HG03432 (cell line): ENCODE measurements around the gene CHPF.

Experiments used
- ATAC-seq: cut with Tn5 transposase; IDR thresholded peaks from one replicate; pipeline ENCODE4 v1.9.1; 2021; ENCODE audit warnings: mild to moderate bottlenecking, moderate library complexity; ENCODE audit not compliant: unreplicated experiment

CHPF gene

DNA sequence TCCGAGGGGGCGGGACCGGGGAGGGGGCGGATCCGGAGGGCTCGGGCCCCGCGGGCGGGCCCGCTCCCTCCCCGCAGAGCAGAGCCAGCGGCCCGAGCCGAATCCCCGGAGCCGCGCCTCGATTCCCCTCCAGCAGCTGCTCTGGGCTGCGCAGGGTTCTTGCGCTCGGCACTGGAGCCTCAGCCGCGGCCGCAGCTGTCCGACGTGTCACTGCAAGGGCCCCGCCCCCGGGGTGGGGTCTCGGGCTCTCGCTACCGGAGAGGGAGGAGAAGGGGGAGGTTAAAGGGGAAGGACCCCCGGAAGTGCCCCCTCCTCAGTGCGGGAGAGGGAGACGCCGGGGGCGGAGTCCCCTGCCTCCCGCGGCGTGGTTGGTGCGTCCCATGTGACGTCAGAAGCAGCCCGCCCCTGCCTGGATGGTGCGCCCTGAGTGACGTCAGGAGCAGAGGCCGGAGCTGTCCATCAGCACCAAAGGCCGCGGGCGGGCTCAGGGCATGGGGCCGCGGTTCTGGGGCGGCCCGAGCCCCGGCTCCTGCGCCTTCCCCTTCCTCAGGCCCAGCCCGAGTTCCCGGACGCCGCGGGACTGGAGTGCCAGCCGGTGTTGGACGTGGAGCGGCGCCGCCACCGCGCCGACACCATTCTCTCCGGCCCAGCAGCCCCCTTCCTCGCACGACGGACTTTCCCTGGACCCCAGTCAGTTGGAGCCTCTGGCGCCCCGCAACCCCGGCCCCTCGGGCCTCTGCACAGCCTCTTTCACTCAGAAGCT is at the start of gene CHPF, which contains the start of gene TMEM198:
Gene CHPF, minus strand, starts transcription at position 214 of the 763 bp plus-strand sequence. CDS start 271 bp downstream, outside the sequence.
Gene TMEM198, plus strand, starts transcription at position 433 of the 763 bp plus-strand sequence. CDS start 700 bp downstream, outside the sequence.
- peak; percentile 82 for ATAC-seq

DNA sequence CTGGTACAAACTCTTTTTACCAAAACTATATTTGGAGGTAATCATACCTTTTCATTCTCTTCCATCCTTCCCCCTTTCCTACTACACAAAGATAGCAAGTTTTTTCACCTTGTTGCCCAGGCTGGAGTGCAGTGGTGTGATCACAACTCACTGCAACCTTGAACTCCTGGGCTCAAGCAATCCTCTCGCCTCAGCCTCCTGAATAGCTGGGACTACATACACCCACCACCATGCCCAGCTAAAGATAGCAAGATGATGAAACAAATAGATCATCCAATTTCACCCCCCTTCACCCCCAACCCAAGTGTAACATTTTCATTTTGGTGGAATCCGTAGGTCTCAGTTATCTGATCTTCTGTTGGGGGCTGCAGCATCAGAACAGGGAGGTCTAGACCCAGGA is 49.5 kb upstream of the CHPF start:
- no peak for ATAC-seq

DNA sequence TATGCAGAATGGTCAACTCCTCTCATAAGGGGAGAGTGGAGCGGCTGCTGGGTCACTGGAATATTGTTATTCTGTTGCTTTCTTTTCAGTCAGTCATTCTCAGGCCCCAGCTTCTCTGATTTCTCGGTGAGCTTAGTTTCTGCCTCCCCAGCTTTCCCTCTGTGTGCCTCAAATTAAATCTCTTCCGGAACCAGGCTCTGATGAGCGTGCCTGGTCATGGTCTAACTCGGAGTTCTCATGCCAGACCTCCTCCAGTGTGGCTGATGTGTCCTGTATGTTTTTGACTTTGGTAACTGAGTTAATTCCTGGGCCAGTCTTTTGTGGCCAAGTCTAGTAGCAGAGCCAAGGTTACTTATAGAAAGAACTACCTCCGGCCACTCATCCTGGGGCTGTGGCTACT is 49.1 kb upstream of the CHPF start:
- ATAC-seq, result no peak

DNA sequence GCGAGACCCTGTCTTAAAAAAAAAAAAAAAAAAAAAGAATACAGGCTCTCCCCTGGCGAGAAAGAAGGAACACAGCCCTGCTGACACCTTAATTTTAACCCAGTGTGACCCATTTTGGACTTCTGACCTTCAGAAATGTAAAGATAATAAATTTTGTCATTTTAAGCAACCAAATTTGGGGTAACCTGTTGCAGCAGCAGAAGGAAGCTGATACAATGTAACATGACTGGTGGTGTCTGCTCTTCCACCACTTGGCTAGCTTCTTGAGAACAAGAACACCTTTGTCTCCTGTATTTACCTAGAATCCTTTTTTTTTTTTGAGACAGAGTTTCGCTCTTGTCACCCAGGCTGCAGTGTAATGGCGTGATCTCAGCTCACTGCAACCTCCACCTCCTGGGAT is 47.5 kb upstream of the CHPF start:
- ATAC-seq, result no peak

DNA sequence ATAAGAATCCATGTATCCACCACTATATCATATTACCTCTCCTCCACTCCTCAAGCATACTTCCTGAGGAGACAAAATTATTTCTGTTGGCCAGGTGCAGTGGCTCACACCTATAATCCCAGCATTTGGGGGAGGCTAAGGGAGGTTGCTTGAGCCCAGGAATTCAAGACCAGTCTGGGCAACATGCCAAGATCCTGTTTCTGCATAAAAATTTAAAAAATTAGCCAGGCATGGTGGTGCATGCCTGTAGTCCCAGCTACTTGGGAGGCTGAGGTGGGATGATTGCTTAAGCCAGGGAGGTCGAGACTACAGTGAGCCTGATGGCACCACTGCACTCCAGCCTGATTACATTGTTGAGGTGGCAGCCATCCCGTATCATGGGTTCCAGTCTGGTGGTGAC is 37.7 kb upstream of the CHPF start:
- ATAC-seq, result no peak

GRCh38 chr2:219578811-219579613 is 35.4 kb upstream of the CHPF start:
- ATAC-seq, result no peak

DNA sequence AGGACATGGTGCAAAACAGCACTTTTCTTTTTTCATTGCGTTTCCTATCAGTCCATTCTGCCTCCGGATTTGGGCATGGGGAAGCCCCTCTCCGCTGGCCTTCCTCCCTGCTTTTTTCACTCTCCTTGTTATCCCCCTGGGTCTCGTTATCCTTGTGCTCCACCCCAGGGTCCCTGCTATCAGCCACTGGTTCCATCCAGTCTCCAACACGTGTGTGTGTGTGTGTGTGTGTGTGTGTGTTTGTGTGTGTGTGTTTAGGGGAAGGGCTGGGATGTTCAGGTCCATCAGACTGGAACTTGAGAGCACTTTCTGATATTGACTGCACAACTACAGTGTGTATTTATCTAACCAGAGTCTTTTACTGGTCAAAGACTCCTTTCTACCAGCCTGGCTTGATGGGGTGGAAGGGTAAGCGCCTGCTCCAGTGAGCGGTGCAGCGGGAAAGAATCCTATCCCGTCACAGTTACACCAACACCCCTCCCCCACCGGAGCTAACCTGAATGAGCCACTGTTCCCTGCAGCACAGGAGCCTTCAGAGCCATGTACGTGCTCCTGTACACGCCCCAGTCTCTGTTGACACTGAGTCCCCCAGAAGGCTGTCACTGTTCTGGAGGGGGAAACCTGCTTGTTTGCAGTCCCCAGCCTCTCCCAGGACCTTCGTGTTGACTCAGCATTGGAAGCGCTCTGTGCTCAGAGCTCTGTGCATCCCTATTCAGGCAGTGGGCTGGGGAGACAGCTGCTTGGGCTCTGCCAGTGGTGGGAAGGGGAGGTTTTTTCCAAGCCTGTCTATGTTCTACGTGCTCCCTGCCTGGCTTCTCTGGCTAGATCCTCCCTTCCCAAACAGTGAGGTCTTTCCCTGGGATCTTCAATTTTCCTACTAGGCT is 33.1 kb upstream of the CHPF start:
- no peak for ATAC-seq

- ATAC-seq, result no peak
Measured at GRCh38 chr2:219575566-219576504, 32.2 kb upstream of the CHPF start.

DNA sequence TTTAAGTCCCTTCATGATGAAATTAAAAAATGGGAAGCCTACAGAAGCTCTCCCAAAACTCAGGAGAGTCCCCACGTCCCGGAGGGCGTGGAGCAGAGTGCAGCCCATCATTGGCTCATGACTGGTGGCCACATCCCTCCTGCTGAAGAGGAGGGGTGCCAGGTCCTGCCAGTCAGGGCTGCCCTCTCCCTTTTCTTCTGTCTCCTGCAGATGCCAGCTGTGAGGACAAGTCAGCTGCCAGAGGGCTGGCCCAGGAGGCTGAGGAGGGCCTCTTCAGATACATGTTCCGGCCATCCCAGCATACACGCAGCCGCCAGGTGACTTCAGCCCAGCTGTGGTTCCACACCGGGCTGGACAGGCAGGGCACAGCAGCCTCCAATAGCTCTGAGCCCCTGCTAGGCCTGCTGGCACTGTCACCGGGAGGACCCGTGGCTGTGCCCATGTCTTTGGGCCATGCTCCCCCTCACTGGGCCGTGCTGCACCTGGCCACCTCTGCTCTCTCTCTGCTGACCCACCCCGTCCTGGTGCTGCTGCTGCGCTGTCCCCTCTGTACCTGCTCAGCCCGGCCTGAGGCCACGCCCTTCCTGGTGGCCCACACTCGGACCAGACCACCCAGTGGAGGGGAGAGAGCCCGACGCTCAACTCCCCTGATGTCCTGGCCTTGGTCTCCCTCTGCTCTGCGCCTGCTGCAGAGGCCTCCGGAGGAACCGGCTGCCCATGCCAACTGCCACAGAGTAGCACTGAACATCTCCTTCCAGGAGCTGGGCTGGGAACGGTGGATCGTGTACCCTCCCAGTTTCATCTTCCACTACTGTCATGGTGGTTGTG is 31.1 kb upstream of the CHPF start:
- ATAC-seq, result no peak

- no peak for ATAC-seq
Measured at GRCh38 chr2:219573166-219573565, 29.6 kb upstream of the CHPF start.

DNA sequence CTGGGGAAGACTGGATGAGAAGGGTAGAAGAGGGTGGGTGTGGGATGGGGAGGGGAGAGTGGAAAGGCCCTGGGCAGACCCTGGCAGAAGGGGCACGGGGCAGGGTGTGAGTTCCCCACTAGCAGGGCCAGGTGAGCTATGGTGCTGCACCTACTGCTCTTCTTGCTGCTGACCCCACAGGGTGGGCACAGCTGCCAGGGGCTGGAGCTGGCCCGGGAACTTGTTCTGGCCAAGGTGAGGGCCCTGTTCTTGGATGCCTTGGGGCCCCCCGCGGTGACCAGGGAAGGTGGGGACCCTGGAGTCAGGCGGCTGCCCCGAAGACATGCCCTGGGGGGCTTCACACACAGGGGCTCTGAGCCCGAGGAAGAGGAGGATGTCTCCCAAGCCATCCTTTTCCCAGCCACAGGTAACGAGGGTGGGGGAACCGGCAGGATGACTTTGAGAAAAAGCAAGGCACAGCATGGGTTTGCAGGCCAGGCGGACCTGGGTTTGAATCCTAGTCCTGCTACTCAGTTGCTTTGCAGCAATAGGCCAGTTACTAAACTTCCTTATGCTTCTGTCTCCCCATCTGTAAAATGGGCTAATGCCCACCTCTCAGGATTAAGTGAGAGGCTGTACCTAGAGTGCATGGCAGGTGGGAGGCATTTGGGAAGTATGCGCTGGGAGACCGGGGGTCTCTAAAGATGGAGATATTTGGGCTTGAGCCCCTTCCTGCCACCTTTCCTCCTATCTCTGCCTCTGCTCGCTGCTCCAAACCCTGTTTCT is 28.8 kb upstream of the CHPF start, which contains the start of gene INHA:
Gene INHA, plus strand, starts transcription at position 74 of the 765 bp plus-strand sequence. Its CDS starts 65 bp downstream, at position 139.
- no peak for ATAC-seq

DNA sequence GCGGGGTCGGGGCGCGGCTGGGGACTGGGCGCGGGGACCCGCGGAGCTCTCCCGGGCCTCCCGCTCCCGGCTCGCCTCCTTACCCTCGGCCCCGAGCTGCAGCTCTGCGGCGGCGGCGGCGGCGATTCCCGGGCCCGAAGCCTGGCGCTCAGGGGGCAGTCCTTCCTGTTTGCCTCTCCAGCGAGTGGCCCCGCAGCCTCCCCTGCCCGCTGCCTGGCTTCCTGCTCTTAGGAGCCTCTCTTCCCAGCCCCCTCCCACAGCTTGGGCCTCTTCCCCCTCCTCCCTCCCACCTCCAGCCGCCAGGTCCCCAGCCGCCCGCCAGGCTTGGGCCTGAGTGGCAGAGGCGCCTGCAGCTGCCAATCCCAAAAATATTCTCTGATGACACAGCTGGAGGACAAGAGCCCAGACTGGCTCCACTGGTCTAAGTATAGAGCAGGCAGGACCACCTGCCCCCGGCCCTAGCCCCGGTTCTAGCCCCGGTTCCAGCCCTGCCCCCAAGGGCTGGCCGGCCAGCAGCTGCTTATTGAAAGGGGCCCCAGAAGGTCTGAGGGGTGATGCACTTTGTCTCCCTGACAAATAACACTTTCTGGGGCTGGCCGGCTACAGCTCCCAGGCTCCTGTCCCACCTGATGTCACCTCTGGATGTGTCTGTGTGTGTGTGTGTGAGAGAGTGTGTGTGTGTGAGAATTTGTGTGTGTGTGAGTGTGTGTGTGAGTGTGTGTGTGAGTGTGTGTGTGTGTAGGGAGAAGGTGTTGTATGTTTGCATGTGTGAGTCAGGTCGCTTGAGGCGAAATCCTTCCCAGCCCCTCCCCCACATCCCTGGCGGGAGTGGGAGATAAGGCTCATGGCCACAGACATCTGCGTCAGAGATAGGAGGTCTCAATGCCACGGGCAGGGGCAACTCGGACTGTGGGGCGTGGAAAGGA is 28.0 kb upstream of the CHPF start, which contains the start of gene OBSL1:
Gene OBSL1, minus strand, starts transcription at position 229 of the 926 bp plus-strand sequence. CDS start 307 bp downstream, outside the sequence.
- no peak for ATAC-seq

GRCh38 chr2:219570924-219571310 is 27.3 kb upstream of the CHPF start:
- ATAC-seq, result no peak

DNA sequence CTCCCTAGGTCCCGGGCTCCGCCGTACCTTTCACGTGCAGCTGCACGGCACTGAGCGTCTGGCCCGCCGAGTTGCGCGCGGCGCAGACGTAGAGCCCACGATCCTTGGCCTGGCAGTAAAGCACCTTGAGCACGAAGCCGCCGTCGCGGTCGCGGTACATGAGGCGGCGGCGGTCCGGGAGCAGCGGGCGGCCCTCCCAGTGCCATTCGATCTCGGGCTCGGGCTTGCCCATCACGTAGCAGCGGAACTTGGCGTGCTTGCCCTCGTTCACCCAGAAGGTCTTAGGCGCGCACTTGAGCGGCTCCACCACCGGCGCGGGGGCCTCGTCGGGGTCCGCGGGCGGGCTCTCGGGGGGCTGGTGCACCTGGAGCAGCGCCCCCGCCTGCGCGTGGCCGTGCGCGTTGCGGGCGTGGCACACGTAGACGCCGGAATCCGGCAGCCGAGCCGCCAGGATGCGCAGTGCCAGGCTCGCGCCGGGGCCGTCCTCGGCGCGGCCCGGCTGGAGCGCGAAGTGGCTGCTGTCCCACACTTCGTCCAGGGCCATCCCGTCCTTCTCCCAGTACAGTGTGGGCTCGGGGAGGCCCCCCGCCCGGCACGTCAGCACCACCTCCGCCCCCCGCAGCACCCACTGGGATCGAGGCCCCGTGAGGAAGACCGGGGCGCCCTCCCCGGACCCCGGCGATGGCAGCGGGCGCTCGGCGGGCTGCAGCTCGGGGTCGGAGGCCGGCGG is 26.8 kb upstream of the CHPF start:
- no peak for ATAC-seq

DNA sequence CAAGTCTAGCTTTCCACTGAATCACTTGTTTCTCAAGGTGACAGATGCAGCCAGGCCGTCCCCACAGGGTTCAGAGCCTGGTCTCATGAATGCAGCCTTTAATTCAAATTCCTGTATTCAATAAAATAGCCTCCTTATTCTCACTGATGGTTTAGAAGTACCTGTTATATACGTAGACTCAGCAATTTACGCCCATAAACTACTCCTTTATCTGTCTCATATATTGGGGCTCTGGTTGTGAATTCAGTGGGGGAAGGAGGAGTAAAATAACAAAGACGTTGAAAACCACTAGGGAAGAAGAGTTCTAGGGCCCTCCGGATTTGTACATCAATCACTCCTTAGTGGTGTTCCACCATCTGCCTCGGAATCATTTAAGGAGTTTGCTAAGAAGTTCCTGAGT is 26.0 kb upstream of the CHPF start:
- ATAC-seq, result no peak

DNA sequence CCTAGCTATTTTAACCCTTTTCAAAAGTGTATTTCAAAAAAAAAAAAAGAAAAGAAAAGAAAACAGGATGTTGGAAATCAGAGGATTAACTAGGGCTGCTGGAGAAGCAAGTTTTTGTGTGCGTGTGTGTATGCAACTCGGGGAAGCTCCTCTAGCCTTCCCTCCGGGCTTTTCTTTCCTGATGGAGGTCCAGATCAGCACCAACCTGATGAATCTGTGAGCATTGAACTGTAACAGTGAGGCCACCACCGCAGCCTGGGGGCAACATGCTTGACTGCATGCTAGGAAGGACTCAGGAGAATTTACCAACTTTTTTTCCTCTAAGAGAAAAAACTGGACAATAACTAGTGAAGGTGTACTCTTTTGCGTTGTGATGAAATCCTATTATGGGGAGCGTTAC is 25.4 kb upstream of the CHPF start:
- ATAC-seq, result no peak
